Chondrocyte (in vitro differentiated cells): ENCODE measurements around the gene SMCO2. TPM values are rescaled to one million over a fixed set of nuclear protein-coding genes. Genes with fewer than 3 reads are reported as not detected.

ENCODE experiments used
- DNase-seq: peaks from one replicate; pipeline ENCODE4 v3.0.0; 2021; ENCODE audit warnings: mixed read lengths, low spot score
- H3K27ac Mint-ChIP-seq: one replicate; pipeline ENCODE4 v1.8.0; 2021; ENCODE audit warnings: mild to moderate bottlenecking, moderate library complexity, mixed read lengths; ENCODE audit not compliant: unreplicated experiment
- H3K27me3 Mint-ChIP-seq: 2 replicates; pipeline ENCODE4 v1.8.0; 2021; ENCODE audit warnings: low read depth, mixed read lengths
- H3K36me3 Mint-ChIP-seq: 2 replicates; pipeline ENCODE4 v1.8.0; 2021; ENCODE audit warnings: low read depth, mixed read lengths
- H3K4me1 Mint-ChIP-seq: 2 replicates; pipeline ENCODE4 v1.8.0; 2021; ENCODE audit warnings: low read depth, mild to moderate bottlenecking, mixed read lengths
- H3K4me3 Mint-ChIP-seq: one replicate; pipeline ENCODE4 v1.8.0; 2021; ENCODE audit warnings: mild to moderate bottlenecking, moderate library complexity, mixed read lengths; ENCODE audit not compliant: unreplicated experiment
- H3K9me3 Mint-ChIP-seq: 2 replicates; pipeline ENCODE4 v1.8.0; 2021; ENCODE audit warnings: low read depth, mixed read lengths
- CTCF ChIP-seq: fragments of 200-600 bp; sonication (generic); IDR thresholded peaks from 2 replicates; pipeline ENCODE4 v1.5.0; 2021; ENCODE audit warnings: antibody characterized with exemption, mild to moderate bottlenecking, moderate library complexity
- total RNA-seq: library from RNA; stranded (reverse); gene quantifications from 3 replicates; pipeline ENCODE4 v1.2.1, GENCODE V29; 2021

The SMCO2 gene
- total RNA-seq, 1 donor from 2014 or later: not detected

GRCh38 chr12:27428466-27428865, 18.1 kb upstream of the SMCO2 start:
- TF ChIP-seq CTCF: no peak
- Mint-ChIP-seq H3K27me3 (no peaks in the 10 kb centered on the region), H3K4me3 (no peak overlapping the region), H3K4me1 (peaks cover 23% of the 10 kb centered on the region), H3K27ac (no peak overlapping the region), H3K36me3 (no peaks in the 10 kb centered on the region), H3K9me3 (peaks cover 6% of the 10 kb centered on the region)
- DNase-seq: no peak

- peaks cover 20% of the 10 kb centered on the region for H3K4me1 Mint-ChIP-seq
- H3K27ac Mint-ChIP-seq: no peak overlapping the region
- no peaks in the 10 kb centered on the region for H3K27me3 Mint-ChIP-seq
- TF ChIP-seq CTCF: no peak
- no peaks in the 10 kb centered on the region for H3K36me3 Mint-ChIP-seq
- no peak for DNase-seq
- peaks cover 6% of the 10 kb centered on the region for H3K9me3 Mint-ChIP-seq
- no peak overlapping the region for H3K4me3 Mint-ChIP-seq
These were observed 16.9 kb upstream of the SMCO2 start for GRCh38 chr12:27429606-27430005.

- Mint-ChIP-seq H3K4me3 (no peak overlapping the region), H3K36me3 (no peaks in the 10 kb centered on the region)
- no peak for DNase-seq
These were observed 15.4 kb upstream of the SMCO2 start for GRCh38 chr12:27431185-27431584.

GRCh38 chr12:27434673-27435565, 11.6 kb upstream of the SMCO2 start:
- Mint-ChIP-seq H3K36me3 (peaks cover 6% of the 10 kb centered on the region), H3K27ac (no peak overlapping the region), H3K9me3 (peaks cover 11% of the 10 kb centered on the region), H3K27me3 (no peaks in the 10 kb centered on the region), H3K4me1 (peaks cover 22% of the 10 kb centered on the region), H3K4me3 (no peak overlapping the region)
- TF ChIP-seq CTCF: peak; percentile 76
- DNase-seq: no peak

More at GRCh38 chr12:27431185-27431584, 15.4 kb upstream of the SMCO2 start:
- H3K9me3 Mint-ChIP-seq: peaks cover 6% of the 10 kb centered on the region
- no peaks in the 10 kb centered on the region for H3K27me3 Mint-ChIP-seq
- H3K4me1 Mint-ChIP-seq: peaks cover 17% of the 10 kb centered on the region
- no peak overlapping the region for H3K27ac Mint-ChIP-seq
- no peak for TF ChIP-seq CTCF

GRCh38 chr12:27436029-27436428, 10.5 kb upstream of the SMCO2 start:
- DNase-seq: no peak
- Mint-ChIP-seq H3K27me3 (no peaks in the 10 kb centered on the region), H3K4me1 (peaks cover 27% of the 10 kb centered on the region), H3K9me3 (peaks cover 11% of the 10 kb centered on the region), H3K36me3 (peaks cover 6% of the 10 kb centered on the region), H3K4me3 (no peak overlapping the region), H3K27ac (no peak overlapping the region)
- TF ChIP-seq CTCF: no peak
